ENCODE data around the gene RAB11FIP4. TPM values are rescaled to one million over a fixed set of nuclear protein-coding genes. Genes with fewer than 3 reads are reported as not detected.

RAB11FIP4 gene
- total and polyA plus RNA-seq, 2 donors (not counting 3 experiments of a cell fraction or from before 2014, with no cell fraction given) = 0.08 to 0.38 TPM

- peak overlapping the region; percentile 43 to 89 (median 51) for H3K4me3 ChIP-seq (replicated peaks in 1 of 3; ENCODE audit: insufficient read depth in 1 of 3, low read depth in 1 of 3, low read length in 3 of 3)
- CTCF ChIA-PET = interaction anchor here (1.3 to 9.7 kb wide), 4 partner anchors 13 to 341 kb away, joined by 3 to 187 read pairs (median 9); partner anchors contain the start of gene UTP6
- peak overlapping the region; percentile 86 for H3K9ac ChIP-seq (replicated peaks; ENCODE audit: extremely low read depth, insufficient read depth, low read length)
- TF ChIP-seq CTCF (IDR thresholded peaks at IDR 0.05; ENCODE audit: extremely low read depth in 1 of 2, insufficient read depth in 1 of 2, low read depth in 1 of 2, low read length in 2 of 2) (no peak), MAX (IDR thresholded peaks at IDR 0.05; ENCODE audit: insufficient read depth, insufficient read length) (no peak), JUN (IDR thresholded peaks at IDR 0.05; ENCODE audit: borderline replicate concordance, insufficient read depth, insufficient read length, low read depth) (no peak), POLR2AphosphoS5 (IDR thresholded peaks at IDR 0.05; ENCODE audit: insufficient read depth, low read depth, low read length) (no peak), FOS (IDR thresholded peaks at IDR 0.05; ENCODE audit: borderline replicate concordance, insufficient read depth, low read length) (no peak), MYC (IDR thresholded peaks at IDR 0.05; ENCODE audit: low read depth, low read length) (no peak), GATA2 (IDR thresholded peaks at IDR 0.05; ENCODE audit: insufficient read depth, insufficient read length, low read depth, low read length) (no peak), POLR2A (IDR thresholded peaks at IDR 0.05; ENCODE audit: low read depth, low read length) (peak; percentile 3), EZH2 (IDR thresholded peaks at IDR 0.05; ENCODE audit: borderline replicate concordance, low read depth, low read length, severe bottlenecking) (no peak)
- peak overlapping the region; percentile 91 for H3K27ac ChIP-seq (ENCODE audit: insufficient read depth, low read depth, low read length)
- BruUV-seq (replicated peaks) = no TSS peak
- H3K4me1 ChIP-seq (ENCODE audit: control insufficient read depth, extremely low read depth, insufficient read depth, low read length) = peaks cover 30% of the 10 kb centered on the region
- H3K79me2 ChIP-seq (ENCODE audit: control insufficient read depth, insufficient read depth, low read length) = peaks cover 65% of the 10 kb centered on the region
- peak overlapping the region; percentile 90 for H3K4me2 ChIP-seq (ENCODE audit: insufficient read depth, low read length)
- H3K27me3 ChIP-seq (ENCODE audit: control insufficient read depth in 2 of 2, insufficient read depth in 2 of 2, low read length in 2 of 2) = no peaks in the 10 kb centered on the region
- H2AFZ ChIP-seq (ENCODE audit: low read depth, low read length) = no peak overlapping the region
- FAIRE-seq (peak; percentile 57), DNase-seq (ENCODE audit: low read depth, low spot score) (peak; percentile 52)
- no peaks in the 10 kb centered on the region for H3K9me3 ChIP-seq (replicated peaks; ENCODE audit: control insufficient read depth, insufficient read depth, low read length)
- peaks cover 0 to 3% of the 10 kb centered on the region in 2 experiments for H3K36me3 ChIP-seq (ENCODE audit: control insufficient read depth in 2 of 2, extremely low read depth in 1 of 2, insufficient read depth in 2 of 2, low read length in 2 of 2)
- no peaks in the 10 kb centered on the region for H3K9me1 ChIP-seq (replicated peaks; ENCODE audit: control insufficient read depth, extremely low read depth, insufficient read depth, low read length)
- POLR2A ChIA-PET = interaction anchor here (1.8 to 2.4 kb wide), 2 partner anchors 20 to 162 kb away, joined by 5 to 8 read pairs; no protein-coding TSS in a partner anchor
- intact Hi-C loops (cut with micrococcal nuclease) (loop anchor here (1.0 kb wide), 3 partner anchors 21 to 341 kb away; partner anchors contain the start of gene UTP6), dilution Hi-C loops (cut with MboI; ENCODE audit: extremely low pct_ligation_motif_present, low sequenced_read_pairs) (no loop called here)
- no peaks in the 10 kb centered on the region for H4K20me1 ChIP-seq (replicated peaks; ENCODE audit: control insufficient read depth, extremely low read depth, insufficient read depth, low read length)
Measured at GRCh38 chr17:31560616-31561235, 169.3 kb downstream of the RAB11FIP4 start.
